ENCODE measurements around the gene CD82.

Gene CD82

GRCh38 chr11:44528581-44528980 is 36.9 kb upstream of the CD82 start:
- TF ChIP-seq CTCF (IDR thresholded peaks at IDR 0.05) = no peak
- DNase-seq (ENCODE audit: low spot score) = no peak
- H3K27ac ChIP-seq = no peak overlapping the region
- H3K4me3 ChIP-seq = no peak overlapping the region

- TF ChIP-seq CTCF (IDR thresholded peaks at IDR 0.05) = no peak
- H3K4me3 ChIP-seq = no peak overlapping the region
- no peak for DNase-seq (ENCODE audit: low spot score)
- no peak overlapping the region for H3K27ac ChIP-seq
Observed at GRCh38 chr11:44529895-44530412, 35.5 kb upstream of the CD82 start.

- TF ChIP-seq CTCF (IDR thresholded peaks at IDR 0.05) = no peak
- Histone ChIP-seq H3K27ac (no peak overlapping the region), H3K4me3 (no peak overlapping the region)
- no peak for DNase-seq (ENCODE audit: low spot score)
Observed at GRCh38 chr11:44530413-44531115, 34.9 kb upstream of the CD82 start.

- Histone ChIP-seq H3K27ac (no peak overlapping the region), H3K4me3 (no peak overlapping the region)
- TF ChIP-seq CTCF (IDR thresholded peaks at IDR 0.05) = no peak
- no peak for DNase-seq (ENCODE audit: low spot score)
Observed at GRCh38 chr11:44531116-44531504, 34.4 kb upstream of the CD82 start.

GRCh38 chr11:44531636-44532035 is 33.8 kb upstream of the CD82 start:
- Histone ChIP-seq H3K4me3 (no peak overlapping the region), H3K27ac (no peak overlapping the region)
- DNase-seq (ENCODE audit: low spot score) = no peak
- TF ChIP-seq CTCF (IDR thresholded peaks at IDR 0.05) = no peak

- TF ChIP-seq CTCF (IDR thresholded peaks at IDR 0.05) = no peak
Observed at GRCh38 chr11:44532809-44533208, 32.7 kb upstream of the CD82 start.

More at GRCh38 chr11:44532809-44533208, 32.7 kb upstream of the CD82 start:
- Histone ChIP-seq H3K4me3 (no peak overlapping the region), H3K27ac (no peak overlapping the region)
- DNase-seq (ENCODE audit: low spot score) = no peak

All from coronary artery (tissue), 2 donors.